ENCODE results near the gene KLF18. TPM values are rescaled to one million over a fixed set of nuclear protein-coding genes. Genes with fewer than 3 reads are reported as not detected.

KLF18 gene
- total RNA-seq, 1 experiment from 2014 or later = 0.07 TPM

- no peak overlapping the region for H2AFZ ChIP-seq (ENCODE audit: low read depth, low read length, poor library complexity, severe bottlenecking)
- no TSS peak for BruUV-seq (replicated peaks)
- no peaks in the 10 kb centered on the region for H3K27me3 ChIP-seq (ENCODE audit: insufficient read depth, low read length)
- no peak for TF ChIP-seq EGR1 (IDR thresholded peaks at IDR 0.05; ENCODE audit: low read depth)
- TF ChIP-seq ELF1 (IDR thresholded peaks at IDR 0.05; ENCODE audit: borderline replicate concordance, low read depth) = no peak
- no peaks in the 10 kb centered on the region for H4K20me1 ChIP-seq (ENCODE audit: insufficient read depth)
- H3K4me2 ChIP-seq (ENCODE audit: low read length) = no peak overlapping the region
- RAD21 ChIA-PET (ENCODE audit: low non-redundant PET in 1 of 2, low total read pairs in 2 of 2, uncharacterized antibody in 2 of 2, unreplicated experiment in 2 of 2) = no interaction called here
- peaks cover 7 to 9% of the 10 kb centered on the region in 2 experiments for H3K4me1 ChIP-seq (ENCODE audit: control insufficient read depth in 1 of 2, insufficient read depth in 2 of 2, low read length in 2 of 2)
- DNase-seq (ENCODE audit: low read depth, low spot score) (no peak), ATAC-seq (no peak)
- H3K27ac ChIP-seq (ENCODE audit: low read depth, low read length) = no peak overlapping the region
- POLR2A ChIA-PET = no interaction called here
- H3K9ac ChIP-seq (ENCODE audit: low read length) = no peak overlapping the region
- H3K9me2 ChIP-seq (ENCODE audit: insufficient read depth) = no peaks in the 10 kb centered on the region
- intact Hi-C loops (cut with micrococcal nuclease) = loop anchor here (5.0 kb wide), 2 partner anchors 123 to 143 kb away; no protein-coding TSS in a partner anchor
- CTCF ChIA-PET = interaction anchor here (1.1 to 3.4 kb wide), 3 partner anchors 9 to 123 kb away, joined by 3 to 18 read pairs (median 6); no protein-coding TSS in a partner anchor
- H3K36me3 ChIP-seq (ENCODE audit: control insufficient read depth in 1 of 2, insufficient read depth in 2 of 2, low read length in 2 of 2) = no peaks in the 10 kb centered on the region
- no peaks in the 10 kb centered on the region for H3K9me3 ChIP-seq (ENCODE audit: control insufficient read depth in 1 of 2, insufficient read depth in 1 of 2, low read depth in 1 of 2, low read length in 2 of 2)
- no peak overlapping the region for H3K4me3 ChIP-seq (replicated peaks in 1 of 2; ENCODE audit: low read depth in 1 of 2, low read length in 2 of 2)
- no peaks in the 10 kb centered on the region for H3K79me2 ChIP-seq (ENCODE audit: insufficient read depth, low read length)
These were observed 47.4 kb downstream of the KLF18 start for GRCh38 chr1:44094047-44094446.

GRCh38 chr1:44090429-44091252, 50.8 kb downstream of the KLF18 start:
- Histone ChIP-seq H3K9ac (ENCODE audit: low read length) (no peak overlapping the region), H3K9me3 (ENCODE audit: control insufficient read depth in 1 of 2, insufficient read depth in 1 of 2, low read depth in 1 of 2, low read length in 2 of 2) (no peaks in the 10 kb centered on the region), H3K4me1 (ENCODE audit: control insufficient read depth in 1 of 2, insufficient read depth in 2 of 2, low read length in 2 of 2) (peaks cover 9 to 11% of the 10 kb centered on the region in 2 experiments), H3K4me2 (ENCODE audit: low read length) (no peak overlapping the region), H3K27me3 (ENCODE audit: insufficient read depth, low read length) (no peaks in the 10 kb centered on the region), H3K9me2 (ENCODE audit: insufficient read depth) (no peaks in the 10 kb centered on the region), H3K27ac (ENCODE audit: low read depth, low read length) (no peak overlapping the region), H2AFZ (ENCODE audit: low read depth, low read length, poor library complexity, severe bottlenecking) (no peak overlapping the region), H4K20me1 (ENCODE audit: insufficient read depth) (no peaks in the 10 kb centered on the region), H3K4me3 (replicated peaks in 1 of 2; ENCODE audit: low read depth in 1 of 2, low read length in 2 of 2) (no peak overlapping the region), H3K79me2 (ENCODE audit: insufficient read depth, low read length) (no peaks in the 10 kb centered on the region), H3K36me3 (ENCODE audit: control insufficient read depth in 1 of 2, insufficient read depth in 2 of 2, low read length in 2 of 2) (no peaks in the 10 kb centered on the region)
- ATAC-seq = no peak
- no peak for DNase-seq (ENCODE audit: low read depth, low spot score)
- ChIA-PET POLR2A (interaction anchor here (0.9 kb wide), 1 partner anchor 631 kb away, joined by 4 read pairs; no protein-coding TSS in a partner anchor), RAD21 (ENCODE audit: low non-redundant PET in 1 of 2, low total read pairs in 2 of 2, uncharacterized antibody in 2 of 2, unreplicated experiment in 2 of 2) (no interaction called here), CTCF (interaction anchor here (3.4 kb wide), 1 partner anchor 12 kb away, joined by 18 read pairs; no protein-coding TSS in a partner anchor)
- intact Hi-C loops (cut with micrococcal nuclease) = loop anchor here (5.0 kb wide), 2 partner anchors 127 to 147 kb away; no protein-coding TSS in a partner anchor
- TF ChIP-seq MAX (IDR thresholded peaks at IDR 0.05) (no peak), ZNF274 (IDR thresholded peaks at IDR 0.05; ENCODE audit: low read depth, low read length) (no peak), ZBTB33 (IDR thresholded peaks at IDR 0.05; ENCODE audit: extremely low read depth, insufficient replicate concordance, low read length) (no peak), ZFX (IDR thresholded peaks at IDR 0.05) (no peak), EGR1 (IDR thresholded peaks at IDR 0.05; ENCODE audit: low read depth) (no peak), ELF1 (IDR thresholded peaks at IDR 0.05; ENCODE audit: borderline replicate concordance, low read depth) (no peak), TCF7L2 (IDR thresholded peaks at IDR 0.05; ENCODE audit: borderline replicate concordance, extremely low read depth, insufficient read depth, insufficient read length) (no peak), SP1 (IDR thresholded peaks at IDR 0.05; ENCODE audit: low read depth) (no peak)
- BruUV-seq (replicated peaks) = no TSS peak
